HG03196 (cell line): ENCODE results near the gene NUMB.
A peak's percentile ranks its signal among the peaks of the same experiment; 100 is the strongest.

Experiments used
- ATAC-seq: cut with Tn5 transposase; IDR thresholded peaks from one replicate; pipeline ENCODE4 v1.9.1; 2021; ENCODE audit not compliant: unreplicated experiment

The NUMB gene

DNA sequence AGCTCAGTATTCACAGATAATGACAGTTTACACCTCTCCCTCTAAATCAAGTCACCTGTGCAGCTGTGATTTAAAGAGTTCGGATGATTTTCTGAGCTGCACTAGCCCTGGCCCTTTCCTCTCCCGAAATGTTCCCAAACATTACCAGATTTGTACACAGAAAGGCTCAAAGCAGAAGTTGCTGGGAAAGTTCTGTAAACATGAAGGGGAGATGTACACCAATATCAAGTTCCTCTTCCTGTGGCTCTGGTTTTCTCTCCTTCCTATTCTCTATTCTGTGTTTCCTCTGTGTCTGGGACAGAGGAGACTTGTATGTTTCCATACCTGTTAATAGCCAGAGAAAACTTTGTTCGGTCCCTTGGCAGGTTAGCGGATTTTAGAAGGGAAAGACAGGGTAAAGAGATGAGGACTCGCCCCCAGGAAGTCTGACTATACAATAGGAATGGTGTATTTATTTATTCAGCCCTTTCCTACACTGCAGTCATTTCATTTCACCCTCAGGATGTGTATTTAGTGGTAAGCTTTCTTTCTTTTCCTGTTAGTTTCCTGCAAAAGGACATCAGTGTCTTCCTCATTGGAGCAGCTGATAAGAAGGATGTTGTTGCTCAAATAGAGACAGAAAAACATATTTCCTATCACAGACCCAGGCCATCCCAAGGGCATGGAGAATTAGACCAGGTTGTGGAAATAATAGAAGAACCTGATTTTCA lies 7.6 kb upstream of the NUMB start:
- no peak for ATAC-seq

DNA sequence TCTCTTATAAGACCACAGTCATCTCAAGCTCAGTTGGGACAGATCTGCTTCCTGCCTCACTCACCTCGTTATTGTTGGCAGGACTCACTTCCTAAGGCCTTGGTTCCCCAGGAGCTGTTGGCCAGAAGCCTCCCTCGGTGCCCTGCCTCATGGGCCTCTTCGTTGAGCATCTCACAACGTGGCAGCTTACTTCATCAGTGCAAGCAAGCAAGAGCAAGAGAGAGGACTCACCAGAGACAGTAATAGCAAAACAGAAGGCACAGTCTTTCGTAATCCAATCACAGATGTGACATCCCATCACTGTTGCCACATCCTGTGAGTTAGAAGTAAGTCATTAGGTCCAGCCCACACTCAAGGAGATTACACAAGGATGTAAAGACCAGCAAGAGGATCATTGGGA lies 5.1 kb upstream of the NUMB start:
- no peak for ATAC-seq

DNA sequence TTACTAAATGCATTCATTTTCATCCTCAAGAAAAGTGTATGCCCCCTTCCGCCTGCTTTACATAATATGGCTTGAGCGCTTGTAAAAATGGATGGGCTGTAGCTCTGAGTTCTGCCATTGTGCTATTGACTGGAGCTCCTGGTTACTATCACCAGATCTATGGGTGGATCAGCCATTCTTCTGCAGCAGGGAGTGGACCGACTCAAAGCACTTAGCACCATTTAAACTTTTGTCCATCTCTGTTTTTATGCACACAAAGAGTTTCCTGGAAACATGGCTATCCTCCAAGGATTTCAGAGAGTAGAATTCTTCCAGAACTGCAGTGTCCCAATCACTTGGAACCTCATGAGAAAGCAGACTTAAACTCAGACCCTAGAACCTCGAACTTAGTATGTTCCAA lies 4.5 kb upstream of the NUMB start:
- no peak for ATAC-seq

DNA sequence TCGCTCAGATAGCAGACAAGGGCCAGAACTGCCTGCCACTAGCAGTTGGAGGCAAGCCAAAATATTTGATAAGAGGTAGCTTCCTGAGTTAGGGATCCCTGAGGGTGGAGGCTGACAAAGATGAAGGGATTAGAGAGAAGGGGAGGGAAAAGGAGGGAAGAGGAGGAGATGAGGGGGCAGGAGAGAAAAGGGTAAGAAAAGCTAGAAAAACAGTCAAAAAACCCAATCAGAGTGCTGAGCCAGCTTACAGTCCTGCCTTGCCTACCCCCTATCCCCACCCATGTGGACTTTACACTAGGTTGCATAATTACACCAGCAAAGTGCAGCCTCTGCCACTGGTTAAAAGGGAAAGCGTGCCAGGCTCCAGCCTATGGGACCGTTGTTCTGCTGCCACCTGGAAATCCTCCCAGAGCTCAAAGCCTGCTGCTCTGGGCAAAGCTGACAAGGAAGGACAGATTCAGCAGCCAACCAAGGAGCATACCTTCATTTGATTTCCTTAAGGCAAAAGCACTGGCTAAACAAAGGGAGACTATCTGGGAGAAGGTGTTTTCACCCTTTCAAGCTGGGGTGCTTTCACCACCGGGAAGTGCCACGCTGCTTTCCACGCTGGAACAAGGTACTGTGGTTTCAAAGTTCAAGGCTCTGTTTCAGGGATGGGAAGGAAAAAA lies 3.8 kb upstream of the NUMB start:
- no peak for ATAC-seq

DNA sequence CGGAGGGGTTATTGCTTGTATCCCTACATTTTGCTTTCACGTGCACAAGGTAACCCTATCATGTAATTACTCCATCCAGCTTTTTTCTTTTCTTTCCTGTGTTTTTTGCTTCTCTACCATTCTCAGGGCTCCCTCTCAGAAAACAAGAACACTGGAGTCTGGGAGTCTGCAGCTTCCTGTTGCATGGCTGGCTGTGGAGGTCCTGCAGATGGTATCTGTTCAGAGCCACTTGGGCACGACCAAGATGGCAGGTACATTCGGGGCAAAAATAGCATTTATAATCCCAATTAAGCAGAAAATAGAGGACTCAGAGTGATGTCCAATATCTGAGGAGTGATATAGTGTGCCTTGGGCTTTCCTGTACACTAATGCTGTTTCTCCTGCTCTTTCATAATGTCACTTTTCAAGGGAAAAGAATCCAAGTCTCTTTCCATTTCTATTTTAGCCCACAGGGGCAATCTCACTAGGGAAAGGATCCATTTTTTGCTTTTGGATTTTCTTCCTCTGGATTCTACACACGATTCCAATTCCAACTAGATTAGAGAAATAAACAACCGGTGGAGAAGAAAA lies 3.2 kb upstream of the NUMB start:
- ATAC-seq = no peak

DNA sequence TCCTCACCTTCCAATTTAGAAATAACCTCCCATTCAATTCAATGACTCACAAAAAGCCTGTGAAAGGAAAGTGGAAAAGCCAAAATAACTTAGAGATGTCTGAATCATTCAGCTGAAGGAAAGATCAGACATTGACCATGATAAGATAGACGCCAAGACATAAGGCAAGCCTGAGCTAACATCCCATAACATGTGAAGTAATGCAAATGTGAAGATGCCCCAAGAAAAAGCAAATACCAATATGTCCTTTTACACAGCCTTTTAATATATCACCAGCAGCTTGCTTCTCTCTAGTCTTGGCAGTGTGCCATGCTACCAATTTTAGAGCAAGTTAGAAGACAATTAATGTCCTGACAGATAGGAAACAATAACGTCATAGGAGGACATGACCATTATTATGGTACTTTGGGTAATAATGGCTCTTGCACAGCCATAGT lies 2.4 kb upstream of the NUMB start:
- ATAC-seq = no peak

DNA sequence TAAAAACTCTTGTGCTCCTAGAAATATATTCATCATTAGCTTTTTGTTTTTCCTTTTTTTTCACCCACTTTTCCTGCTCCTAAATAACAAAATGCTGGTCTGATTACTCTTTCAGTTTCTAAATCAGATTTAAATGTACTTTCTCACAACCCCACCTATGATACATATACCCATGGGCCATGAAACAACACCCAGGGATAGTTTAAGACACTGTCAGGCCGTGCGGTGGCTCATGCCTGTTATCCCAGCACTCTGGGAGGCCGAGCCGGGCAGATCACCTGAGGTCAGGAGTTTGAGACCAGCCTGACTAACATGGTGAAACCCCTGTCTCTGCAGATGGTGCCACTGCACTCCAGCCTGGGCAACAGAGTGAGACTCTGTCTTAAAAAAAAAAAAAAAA lies 1.6 kb upstream of the NUMB start:
- no peak for ATAC-seq

DNA sequence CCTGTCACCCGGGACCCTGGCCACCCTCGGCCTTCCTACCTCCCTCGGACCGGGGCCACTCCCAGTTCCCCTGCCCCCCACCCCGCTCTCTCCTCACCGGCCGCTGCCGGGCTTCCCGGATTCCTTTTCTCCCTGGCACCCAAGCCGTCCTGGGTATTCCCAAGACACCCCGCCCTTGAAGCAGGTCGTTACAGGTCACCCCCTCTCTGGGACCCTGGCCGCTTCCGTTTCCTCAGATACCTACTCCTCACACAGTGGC lies 493 bp downstream of the NUMB start:
- ATAC-seq = peak; percentile 5

DNA sequence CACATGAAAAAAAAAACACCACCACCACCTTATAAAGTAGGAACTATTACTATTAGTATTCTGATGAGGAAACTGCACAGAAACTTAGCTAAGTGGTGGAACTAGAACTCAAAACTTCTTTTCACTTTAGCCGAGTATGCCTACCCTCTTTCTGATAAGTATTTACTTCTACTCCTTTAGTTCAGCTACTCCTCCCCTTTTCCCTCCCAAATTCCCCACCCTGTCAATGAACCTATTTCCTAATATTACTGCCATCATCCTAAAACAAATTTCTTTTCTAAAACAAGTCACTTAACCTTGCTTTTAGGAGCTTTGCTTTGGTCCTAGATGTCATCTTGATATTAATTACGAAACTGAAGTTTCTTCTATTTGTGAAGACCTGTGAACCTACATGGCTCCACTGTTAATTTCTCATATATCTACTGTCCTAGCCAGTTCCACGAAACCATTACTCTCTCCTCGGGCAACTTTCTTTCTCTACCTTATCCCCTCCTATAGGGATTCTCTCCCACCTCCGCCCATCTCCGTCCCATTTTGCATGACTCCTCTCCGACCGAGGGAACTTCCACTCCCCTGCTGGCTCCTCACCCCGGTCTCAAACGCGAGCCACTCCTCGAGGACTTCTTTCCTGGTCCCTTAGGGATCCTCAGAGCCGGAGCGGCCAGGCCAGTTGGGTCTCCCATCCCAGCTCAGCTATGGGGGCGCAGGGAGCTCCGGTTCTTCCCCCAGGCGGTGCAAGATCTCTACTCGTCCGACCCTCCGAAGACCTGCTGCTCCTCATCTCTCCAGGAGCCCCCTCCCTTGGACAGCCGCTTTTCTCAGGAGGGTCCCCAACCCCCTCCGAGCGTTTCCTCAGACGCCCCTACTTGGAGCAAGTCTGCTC lies 1.1 kb downstream of the NUMB start:
- no peak for ATAC-seq

DNA sequence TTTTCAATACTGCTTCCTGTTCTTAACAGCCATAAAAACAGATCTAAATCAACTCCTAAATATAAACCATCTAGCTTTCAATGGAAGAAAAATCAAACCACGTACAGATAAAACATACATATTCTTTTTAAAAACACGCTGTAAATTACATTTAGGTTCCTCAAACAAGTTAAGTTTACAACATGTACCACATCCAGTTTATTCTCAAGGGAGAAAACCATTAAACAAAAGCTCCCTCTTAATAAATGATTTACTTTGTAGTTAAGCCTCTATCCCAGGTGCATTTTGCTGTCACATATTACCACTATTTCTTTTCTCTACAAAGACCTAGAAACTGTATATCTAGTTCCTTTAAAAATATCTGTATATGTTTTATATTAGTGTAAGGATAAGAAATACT lies 3.1 kb downstream of the NUMB start:
- ATAC-seq = no peak

DNA sequence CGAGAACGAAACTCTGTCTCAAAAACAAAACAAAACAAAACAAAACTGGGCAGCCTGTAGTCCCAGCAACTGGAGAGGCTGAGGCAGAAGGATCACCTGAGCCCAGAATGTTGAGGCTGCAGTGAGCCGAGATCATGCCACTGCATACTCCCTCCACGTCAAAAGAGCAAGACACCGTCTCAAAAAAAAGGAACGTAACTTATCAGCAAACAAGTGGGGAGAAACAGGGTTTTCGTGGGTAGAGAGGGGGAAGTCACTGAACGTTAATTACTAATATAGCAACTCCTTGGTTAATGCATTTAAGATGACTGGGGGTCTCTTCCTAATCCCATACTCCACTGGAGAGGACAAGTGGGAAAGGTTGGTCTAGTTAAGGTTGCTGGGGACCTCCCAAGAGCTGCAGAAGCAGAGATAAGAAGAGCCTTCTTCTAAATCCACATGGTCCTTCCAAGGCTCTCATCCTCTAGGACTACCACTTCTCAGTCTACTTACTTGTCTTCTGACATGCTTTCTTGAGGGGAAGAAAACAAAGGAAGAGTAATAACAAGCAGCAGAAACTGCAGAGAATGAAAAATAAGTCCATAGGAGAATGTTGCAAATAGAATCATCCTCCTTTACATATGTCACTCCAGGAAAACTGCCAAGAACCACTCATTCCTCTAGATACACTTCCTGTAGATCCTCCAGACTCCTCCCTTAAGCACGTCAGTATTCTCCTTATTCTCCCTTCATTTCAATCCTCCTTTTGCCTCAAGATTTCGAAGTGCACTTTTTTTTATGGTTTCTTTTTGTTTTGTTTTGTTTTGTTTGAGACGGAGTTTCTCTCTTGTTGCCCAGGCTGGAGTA lies 5.8 kb downstream of the NUMB start:
- no peak for ATAC-seq

DNA sequence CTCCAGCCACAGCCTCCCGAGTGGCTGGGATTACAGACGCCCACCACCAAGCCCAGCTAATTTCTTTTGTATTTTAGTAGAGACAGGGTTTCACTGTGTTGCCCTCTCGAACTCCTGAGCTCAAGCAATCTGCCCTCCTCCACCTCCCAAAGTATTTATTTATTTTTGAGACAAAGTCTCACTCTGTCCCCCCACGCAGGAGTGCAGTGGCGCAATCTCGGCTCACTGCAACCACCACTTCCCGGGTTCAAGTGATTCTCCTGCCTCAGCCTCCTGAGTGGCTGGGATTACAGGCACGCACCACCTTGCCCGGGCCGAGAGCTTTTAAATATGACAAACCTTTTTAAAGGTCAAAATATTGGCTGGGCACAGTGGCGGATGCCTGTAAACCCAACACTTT lies 14.6 kb downstream of the NUMB start:
- ATAC-seq = no peak

DNA sequence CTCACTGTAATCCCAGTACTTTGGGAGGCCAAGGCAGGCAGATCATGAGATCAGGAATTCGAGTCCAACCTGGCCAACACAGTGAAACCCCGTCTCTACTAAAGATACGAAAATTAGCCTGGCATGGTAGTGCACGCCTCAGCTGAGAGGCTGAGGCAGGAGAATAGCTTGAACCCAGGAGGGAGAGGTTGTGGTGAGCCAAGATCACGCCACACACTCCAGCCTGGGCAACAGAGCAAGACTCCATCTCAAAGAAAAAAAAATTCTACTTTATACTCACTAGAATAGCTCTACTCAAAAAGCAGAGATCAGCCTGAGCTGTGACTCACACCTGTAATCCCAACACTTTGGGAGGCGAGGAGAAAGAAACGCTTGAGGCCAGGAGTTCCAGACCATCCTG lies 17.1 kb downstream of the NUMB start:
- no peak for ATAC-seq

DNA sequence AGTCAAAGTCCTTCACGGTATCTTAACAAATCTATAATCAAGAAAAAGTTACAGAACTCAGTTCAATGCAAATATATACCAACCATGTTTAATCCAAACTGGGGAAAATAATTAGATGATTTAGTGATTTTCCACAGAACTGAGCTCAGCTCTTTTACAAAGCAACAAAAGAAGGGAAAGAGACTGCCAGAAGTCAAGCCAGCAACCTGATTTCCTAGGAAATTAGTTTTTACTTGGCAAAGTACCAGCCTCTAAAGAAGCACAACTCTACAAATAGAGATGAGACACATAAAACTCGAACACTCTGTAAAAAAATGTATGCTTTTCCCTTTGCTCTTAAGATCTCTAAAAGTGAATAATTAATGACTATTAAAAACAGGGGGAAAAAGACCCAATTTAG lies 19.4 kb downstream of the NUMB start:
- ATAC-seq = no peak

DNA sequence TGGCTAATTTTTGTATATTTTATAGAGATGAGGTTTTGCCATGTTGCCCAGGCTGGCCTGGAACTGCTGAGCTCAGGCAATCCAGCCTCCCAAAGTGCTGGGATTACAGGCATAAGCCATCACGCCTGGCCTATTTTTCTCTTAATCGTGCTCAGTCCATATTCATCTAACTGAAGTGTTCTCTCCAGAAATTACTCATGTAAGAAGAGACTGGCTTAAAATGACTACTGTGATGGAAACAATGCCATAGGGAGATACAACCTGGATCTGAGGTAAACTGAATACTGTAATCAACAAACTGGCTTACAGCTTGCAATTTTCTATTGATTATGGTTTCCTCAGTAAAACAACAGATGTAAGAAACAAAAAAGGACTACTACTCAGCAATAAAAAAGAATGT lies 21.1 kb downstream of the NUMB start:
- no peak for ATAC-seq

DNA sequence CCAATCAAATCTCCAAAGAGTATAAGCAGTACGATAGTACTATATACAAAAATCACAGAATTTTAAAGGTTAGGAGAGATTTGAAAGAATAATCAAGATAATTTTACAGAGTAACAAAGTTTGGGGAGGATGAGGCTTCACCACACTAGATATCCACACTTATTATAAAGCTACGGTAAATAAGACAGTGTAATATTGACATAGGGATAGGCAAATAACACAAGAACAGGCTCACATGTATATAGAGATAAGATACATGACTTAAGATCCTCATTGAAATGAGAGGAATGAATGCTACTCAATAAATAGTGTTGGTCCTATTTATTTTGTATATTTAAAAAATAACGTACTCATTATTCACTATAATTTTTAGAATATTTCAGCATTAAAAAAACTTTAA lies 26.2 kb downstream of the NUMB start:
- ATAC-seq = no peak

DNA sequence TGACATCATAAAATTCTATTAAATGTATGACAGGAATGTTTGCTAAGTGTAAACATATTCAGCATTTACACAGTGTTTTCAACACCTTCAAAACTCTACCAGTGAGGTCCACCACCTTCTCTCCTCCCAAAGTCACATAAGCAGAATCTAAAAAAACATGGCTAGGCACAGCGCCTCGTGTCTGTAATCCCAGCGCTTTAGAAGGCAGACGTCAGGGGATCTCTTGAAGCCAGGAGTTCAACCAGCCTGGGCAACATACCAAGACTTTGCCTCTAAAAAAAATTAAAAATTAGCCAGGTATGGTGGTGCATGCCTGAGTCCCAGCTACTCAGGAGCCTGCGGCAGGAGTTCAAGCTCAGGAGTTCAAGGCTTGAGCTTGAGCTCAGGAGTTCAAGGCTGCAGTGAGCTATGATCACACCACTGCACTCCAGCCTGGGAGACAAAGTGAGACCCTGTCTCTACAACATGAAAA lies 30.0 kb downstream of the NUMB start:
- no peak for ATAC-seq

DNA sequence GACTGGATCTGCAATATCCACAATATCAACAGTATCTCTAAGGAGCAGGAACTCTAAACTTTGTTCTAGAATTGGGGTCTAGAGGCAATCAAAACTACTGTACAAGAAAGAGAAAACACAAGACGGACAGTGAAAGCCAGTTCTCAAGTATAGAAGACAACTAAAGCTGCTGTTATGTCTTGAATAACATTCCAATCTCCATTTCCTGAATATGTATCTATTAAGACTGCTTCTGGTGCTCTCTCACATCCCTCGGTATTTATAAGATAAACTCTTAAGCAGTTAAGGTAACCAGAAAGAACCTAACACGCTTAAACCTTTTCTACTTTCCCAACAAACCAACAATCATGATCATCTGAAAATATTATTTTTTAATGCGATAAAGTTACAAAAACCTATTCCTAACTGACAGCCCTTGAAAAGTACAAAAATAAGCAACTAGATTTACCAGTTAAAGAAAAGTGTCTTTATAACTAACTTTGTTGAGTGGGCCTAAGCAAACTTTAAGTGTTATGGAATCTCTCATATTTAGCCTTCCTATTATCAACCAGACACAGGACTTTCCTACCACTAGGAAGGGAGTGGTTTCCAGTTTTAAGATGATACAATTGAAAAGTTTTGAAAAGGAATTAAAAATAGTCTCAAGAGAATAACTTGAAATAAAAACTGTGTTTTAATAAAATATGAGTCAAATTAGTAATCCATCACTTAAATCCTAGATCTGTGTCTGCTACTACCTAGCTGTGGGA lies 30.7 kb downstream of the NUMB start:
- ATAC-seq = no peak

DNA sequence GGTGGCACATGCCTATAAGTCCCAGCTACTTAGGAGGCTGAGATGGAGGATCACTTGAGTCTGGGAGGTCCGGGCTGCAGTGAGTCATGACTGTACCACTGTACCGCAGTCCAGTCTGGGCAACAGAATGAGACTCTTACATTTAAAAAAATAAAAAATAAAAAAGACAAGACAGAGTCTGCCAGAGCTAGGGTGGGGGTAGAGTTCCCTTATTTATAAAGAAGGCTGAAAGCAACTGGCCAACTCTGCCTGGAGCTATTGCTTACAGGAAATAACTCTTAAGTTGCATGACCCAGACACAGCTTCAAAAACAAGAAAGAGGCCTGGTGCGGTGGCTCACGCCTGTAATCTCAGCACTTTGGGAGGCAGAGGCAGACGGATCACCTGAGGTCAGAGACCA lies 31.5 kb downstream of the NUMB start:
- no peak for ATAC-seq

DNA sequence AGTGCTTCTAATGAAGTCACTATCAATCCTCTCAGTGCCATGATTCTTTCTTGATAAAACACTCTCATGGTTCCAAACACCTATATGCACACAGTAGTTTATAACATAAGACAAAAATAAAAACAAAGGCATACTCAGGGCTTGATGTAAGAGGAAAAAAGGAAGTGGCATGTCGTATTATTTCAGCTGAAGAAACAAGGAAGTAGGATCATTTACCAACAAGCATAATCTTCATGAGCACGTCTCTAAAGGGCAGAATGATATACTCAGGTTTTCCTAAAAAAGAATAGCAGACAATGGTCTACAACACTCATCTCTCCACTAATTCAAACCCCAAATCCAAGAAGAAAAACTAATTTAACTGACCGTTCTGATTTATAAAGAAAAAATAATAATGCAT lies 33.9 kb downstream of the NUMB start:
- no peak for ATAC-seq
